GM18517 (cell line): Measurements from ENCODE around the gene ISOC2.

Experiments
- ATAC-seq: cut with Tn5 transposase; IDR thresholded peaks from one replicate; pipeline ENCODE4 v1.9.1; 2021; ENCODE audit warnings: mild to moderate bottlenecking, moderate library complexity; ENCODE audit not compliant: unreplicated experiment

Gene ISOC2

GRCh38 chr19:55490478-55491432 is 29.3 kb upstream of the ISOC2 start:
- ATAC-seq: no peak

GRCh38 chr19:55489711-55490477 is 28.5 kb upstream of the ISOC2 start:
- ATAC-seq: no peak

GRCh38 chr19:55488986-55489710 is 27.7 kb upstream of the ISOC2 start:
- ATAC-seq: no peak

- ATAC-seq: no peak
Observed at GRCh38 chr19:55487924-55488687, 26.7 kb upstream of the ISOC2 start, which contains the start of gene SSC5D. Gene SSC5D (plus strand): TSS chr19:55488436. CDS start chr19:55488590, 154 bp downstream.

GRCh38 chr19:55486971-55487923 is 25.8 kb upstream of the ISOC2 start:
- ATAC-seq: no peak

GRCh38 chr19:55486043-55486970 is 24.9 kb upstream of the ISOC2 start:
- no peak for ATAC-seq

GRCh38 chr19:55485439-55486011 is 24.1 kb upstream of the ISOC2 start:
- ATAC-seq: no peak

GRCh38 chr19:55484593-55485438 is 23.4 kb upstream of the ISOC2 start, which contains the start of gene NAT14:
Gene NAT14 (plus strand): TSS chr19:55485188. CDS start chr19:55485709, 521 bp downstream.
- ATAC-seq: no peak

GRCh38 chr19:55483706-55484592 is 22.5 kb upstream of the ISOC2 start:
- no peak for ATAC-seq

- no peak for ATAC-seq
Observed at GRCh38 chr19:55482967-55483705, 21.7 kb upstream of the ISOC2 start.

GRCh38 chr19:55482156-55482961 is 20.9 kb upstream of the ISOC2 start:
- ATAC-seq: no peak

GRCh38 chr19:55481794-55482155 is 20.3 kb upstream of the ISOC2 start:
- no peak for ATAC-seq

- no peak for ATAC-seq
Observed at GRCh38 chr19:55481148-55481793, 19.8 kb upstream of the ISOC2 start.
